HepG2 (cell line): Measurements from ENCODE around the gene HMMR. TPM values are rescaled to one million over a fixed set of nuclear protein-coding genes. Genes with fewer than 3 reads are reported as not detected.

ENCODE experiments used
- ATAC-seq: fragments of 200-7000 bp; cut with Tn5 transposase; 3 replicates; pipeline ENCODE4 v1.9.1; 2020; ENCODE audit warnings: mild to moderate bottlenecking, moderate library complexity
- BruUV-seq: library from RNA; stranded (reverse); fragments of 400-500 nt; replicated peaks from 2 replicates; lab custom pipeline; 2021; lab: Mats Ljungman, UMichigan
- CTCF ChIA-PET: fragments of 300-600 bp; formaldehyde crosslinking; extraction: SDS; loops from one replicate; lab custom pipeline; 2021; ENCODE audit warnings: low total read pairs, inconsistent platforms, low intra/inter-chr PET ratio; lab: Yijun Ruan, JAX
- POLR2A ChIA-PET: fragments of 350-600 bp; sonication (Branson Sonifier 250); formaldehyde crosslinking; loops from one replicate; lab custom pipeline; 2020; ENCODE audit warnings: antibody characterized with exemption, inconsistent platforms; lab: Yijun Ruan, JAX
- DNase-seq: peaks from one replicate; pipeline ENCODE4 v3.0.0-alpha.2; 2015; ENCODE audit warnings: low spot score
- FAIRE-seq: peaks from 3 replicates; lab custom pipeline; 2011; peaks lifted over from hg19 to GRCh38; lab: Jason Lieb, UNC
- H2AFZ ChIP-seq: one replicate; pipeline ENCODE4 v1.6.1; 2011; ENCODE audit warnings: low read length, inconsistent platforms
- H3K27ac ChIP-seq: fragments of 300-600 bp; 3 replicates; pipeline ENCODE4 v1.8.0; 2011; ENCODE audit warnings: mixed run types, mild to moderate bottlenecking, mixed read lengths, low read length, inconsistent platforms; ENCODE audit not compliant: insufficient read depth; ENCODE audit errors: extremely low read length
- H3K27me3 ChIP-seq, 2 experiments: fragments of 200-600 bp in 1 of 2; 2 replicates in 1 of 2; 3 replicates in 1 of 2; pipeline versions ENCODE4 v1.6.0 to v1.8.0; 2011; ENCODE audit warnings: low read length in 2 of 2, mild to moderate bottlenecking in 2 of 2, moderate library complexity in 2 of 2, inconsistent platforms in 1 of 2; ENCODE audit not compliant: insufficient read depth in 2 of 2, control insufficient read depth in 1 of 2
- H3K36me3 ChIP-seq, 2 experiments: fragments of 200-600 bp in 1 of 2; replicated peaks in 1 of 2; 2 replicates in 1 of 2; 3 replicates in 1 of 2; pipeline versions ENCODE4 v1.5.1 to v1.8.0; 2011; ENCODE audit warnings: low read length in 2 of 2, inconsistent platforms in 1 of 2; ENCODE audit not compliant: insufficient read depth in 2 of 2, control insufficient read depth in 1 of 2
- H3K4me1 ChIP-seq: 2 replicates; pipeline ENCODE4 v1.5.1; 2012; ENCODE audit warnings: low read length, inconsistent platforms; ENCODE audit not compliant: insufficient read depth
- H3K4me2 ChIP-seq: 2 replicates; pipeline ENCODE4 v1.6.0; 2011; ENCODE audit warnings: low read depth, low read length, inconsistent platforms
- H3K4me3 ChIP-seq, 3 experiments: fragments of 200-600 bp in 1 of 3; sonication (generic), shearing (Covaris generic) in 1 of 3; replicated peaks in 1 of 3; 2 replicates each; pipeline ENCODE4 v1.5.1; 2011 to 2016; ENCODE audit warnings: low read length in 3 of 3, inconsistent platforms in 2 of 3, low read depth in 2 of 3, mild to moderate bottlenecking in 2 of 3, control low read depth in 1 of 3, mixed read lengths in 1 of 3; ENCODE audit not compliant: insufficient read depth in 1 of 3
- H3K79me2 ChIP-seq: one replicate; pipeline ENCODE4 v1.6.1; 2011; ENCODE audit warnings: low read length, inconsistent platforms; ENCODE audit not compliant: insufficient read depth
- H3K9ac ChIP-seq: 2 replicates; pipeline ENCODE4 v1.6.0; 2011; ENCODE audit warnings: mild to moderate bottlenecking, low read depth, low read length, inconsistent platforms; ENCODE audit not compliant: insufficient read depth
- H3K9me3 ChIP-seq: 2 replicates; pipeline ENCODE4 v1.5.1; 2012; ENCODE audit warnings: mild to moderate bottlenecking, low read length
- H4K20me1 ChIP-seq: 2 replicates; pipeline ENCODE4 v1.6.0; 2011; ENCODE audit warnings: inconsistent platforms, mild to moderate bottlenecking, low read length, moderate library complexity; ENCODE audit not compliant: insufficient read depth
- ATF1 ChIP-seq: IDR thresholded peaks from 2 replicates; pipeline ENCODE4 v1.6.1; 2016; ENCODE audit warnings: mild to moderate bottlenecking, control low read depth
- CCDC6 ChIP-seq: sonication (generic); formaldehyde crosslinking; IDR thresholded peaks from 2 replicates; pipeline ENCODE4 v1.8.1; 2022; ENCODE audit warnings: mild to moderate bottlenecking, missing genetic modification reagents, moderate library complexity
- DRAP1 ChIP-seq: IDR thresholded peaks from 2 replicates; pipeline ENCODE4 v1.6.1; 2016; ENCODE audit warnings: missing genetic modification reagents, missing compliant biosample characterization
- ELF1 ChIP-seq: sonication (generic); formaldehyde crosslinking; IDR thresholded peaks from 2 replicates; pipeline ENCODE4 v1.4.0; 2020; ENCODE audit warnings: missing genetic modification reagents
- HOXA7 ChIP-seq: sonication (generic); formaldehyde crosslinking; IDR thresholded peaks from 2 replicates; pipeline ENCODE4 v1.8.1; 2022; ENCODE audit warnings: mild to moderate bottlenecking, missing genetic modification reagents, moderate library complexity
- JDP2 ChIP-seq: sonication (generic); formaldehyde crosslinking; IDR thresholded peaks from 2 replicates; pipeline ENCODE4 v1.8.1; 2022; ENCODE audit warnings: missing genetic modification reagents, borderline replicate concordance
- KAT7 ChIP-seq: IDR thresholded peaks from 2 replicates; pipeline ENCODE4 v1.6.1; 2018; ENCODE audit warnings: borderline replicate concordance, missing compliant biosample characterization
- MED1 ChIP-seq: sonication (generic); formaldehyde crosslinking; IDR thresholded peaks from 2 replicates; pipeline ENCODE4 v1.4.0; 2020; ENCODE audit warnings: missing genetic modification reagents
- NR1H2 ChIP-seq: sonication (generic); formaldehyde crosslinking; IDR thresholded peaks from 2 replicates; pipeline ENCODE4 v1.8.1; 2022; ENCODE audit warnings: low read depth, missing genetic modification reagents, borderline replicate concordance
- NR2F6 ChIP-seq, 2 experiments: IDR thresholded peaks; 2 replicates each; pipeline ENCODE4 v1.6.1; 2016; ENCODE audit warnings: antibody characterized with exemption in 1 of 2, mild to moderate bottlenecking in 1 of 2
- POGZ ChIP-seq: sonication (generic); formaldehyde crosslinking; IDR thresholded peaks from 2 replicates; pipeline ENCODE4 v1.4.0; 2020; ENCODE audit warnings: mild to moderate bottlenecking, missing genetic modification reagents
- RXRA ChIP-seq: sonication (generic); formaldehyde crosslinking; IDR thresholded peaks from 2 replicates; pipeline ENCODE4 v1.5.1; 2020; ENCODE audit warnings: missing genetic modification reagents
- SALL1 ChIP-seq: sonication (generic); formaldehyde crosslinking; IDR thresholded peaks from 2 replicates; pipeline ENCODE4 v1.8.0; 2022; ENCODE audit warnings: mild to moderate bottlenecking, missing genetic modification reagents
- SKI ChIP-seq: fragments of 450-650 bp; IDR thresholded peaks from one replicate; pipeline ENCODE4 v1.6.1; 2018; ENCODE audit warnings: mild to moderate bottlenecking; ENCODE audit not compliant: partially characterized antibody
- TFDP2 ChIP-seq: sonication (generic); formaldehyde crosslinking; IDR thresholded peaks from 2 replicates; pipeline ENCODE4 v1.4.0; 2020; ENCODE audit warnings: missing genetic modification reagents
- ZNF431 ChIP-seq: sonication (generic); formaldehyde crosslinking; IDR thresholded peaks from 2 replicates; pipeline ENCODE4 v1.9.0; 2022; ENCODE audit warnings: missing genetic modification reagents, low read depth, mild to moderate bottlenecking, borderline replicate concordance
- ZNF563 ChIP-seq: sonication (generic); formaldehyde crosslinking; IDR thresholded peaks from 2 replicates; pipeline ENCODE4 v1.8.0; 2022; ENCODE audit warnings: mild to moderate bottlenecking, moderate library complexity, missing genetic modification reagents
- WGBS: methylation state at CpG from one replicate; pipeline ENCODE4 v1.1.6; 2017; ENCODE audit warnings: low lambda C conversion rate; 5-methylcytosine and 5-hydroxymethylcytosine counted together
- in situ Hi-C: cut with HindIII; loops from 2 replicates; pipeline ENCODE4 v1.10.0; 2017; ENCODE audit warnings: low pct_unique_long_range_greater_than_20kb; ENCODE audit not compliant: extremely low pct_ligation_motif_present
- intact Hi-C: fragments of 100-400 bp; cut with micrococcal nuclease; formaldehyde crosslinking; loops from one replicate; pipeline ENCODE4 v1.10.0; 2022; ENCODE audit not compliant: unreplicated experiment
- polyA plus RNA-seq, 8 experiments: library from polyadenylated mRNA; depleted of rRNA in 3 of 8; stranded (reverse) in 7 of 8; unstranded in 1 of 8; fragments of >200 nt; fragmentation: Illumina TruSeq in 4 of 8; extraction: Trizol in 4 of 8; gene quantifications; 2 replicates each; pipeline versions ENCODE4 v1.2.1 to v1.2.3, GENCODE V29; 2011 to 2016; ENCODE audit warnings: low read depth in 4 of 8, missing spikeins in 1 of 8, mixed read lengths in 1 of 8; ENCODE audit not compliant: insufficient read depth in 1 of 8
- total RNA-seq, 5 experiments: library from RNA; depleted of rRNA; stranded (reverse); fragments of >200 nt; fragmentation: Illumina TruSeq; extraction: Trizol; gene quantifications; 2 replicates each; pipeline ENCODE4 v1.2.3, GENCODE V29; 2016; ENCODE audit warnings: low read depth in 1 of 5

Gene HMMR
- total and polyA plus RNA-seq, 2 of the 13 experiments (the other 11 are each of a cell fraction or from before 2014, with no cell fraction given) = 8.5 to 48.3 TPM

DNA sequence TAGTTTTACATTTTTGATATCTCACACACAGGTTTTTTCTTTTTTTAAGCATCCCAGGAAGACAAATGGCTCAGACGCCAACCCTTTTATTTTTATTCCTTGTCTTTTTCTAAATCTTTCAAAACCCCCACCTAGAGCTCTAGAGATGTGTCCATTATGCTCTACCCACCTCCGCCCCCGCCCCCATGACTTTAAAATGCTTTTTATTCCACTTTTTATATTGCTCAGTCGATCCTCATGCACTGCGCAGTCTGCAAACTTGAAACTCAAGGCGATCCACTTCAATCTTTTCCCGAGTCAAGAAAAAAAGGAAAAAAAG, 44.6 kb downstream of the HMMR start:
- Histone ChIP-seq H3K9ac (peak overlapping the region; percentile 85), H3K36me3 (no peaks in the 10 kb centered on the region), H3K27ac (peak overlapping the region; percentile 92), H3K27me3 (no peaks in the 10 kb centered on the region; a peak in 1 of 5 replicates), H2AFZ (peak overlapping the region; percentile 78), H3K79me2 (peaks cover 42% of the 10 kb centered on the region), H4K20me1 (no peaks in the 10 kb centered on the region), H3K4me3 (peak overlapping the region; percentile 64 to 99 (median 74)), H3K9me3 (no peaks in the 10 kb centered on the region), H3K4me1 (peaks cover 35% of the 10 kb centered on the region), H3K4me2 (peak overlapping the region; percentile 83)
- peak; percentile 2 for ATAC-seq
- no peak for DNase-seq
- no peak for TF ChIP-seq JDP2 (CRISPR knock-in tag)
- 0 out of 2 replicates have a peak, but pooled peaks have one; percentile 16 for TF ChIP-seq NR2F6 (IDR thresholded peaks at IDR 0.05)
- TF ChIP-seq NR2F6 (CRISPR knock-in tag; IDR thresholded peaks at IDR 0.05) = no peak
- peak; percentile 8; the same call in 1 of the 2 replicates for TF ChIP-seq CCDC6 (CRISPR knock-in tag)
- intact Hi-C loops = loop anchor here (1.0 kb wide), 1 partner anchor 44 kb away; no protein-coding TSS in a partner anchor
- ChIA-PET CTCF (no interaction called here), POLR2A (interaction anchor here (0.9 to 1.5 kb wide), 3 partner anchors 16 to 71 kb away, joined by 3 to 37 read pairs (median 4); partner anchors contain the start of genes HMMR and NUDCD2)
- in situ Hi-C loops = no loop called here
- FAIRE-seq = no peak
- WGBS = 1% methylated on average over 7 of the region's 7 CpGs
- BruUV-seq = no TSS peak

- Histone ChIP-seq H3K9ac (peak within 1 kb of the TSS; percentile 85), H3K36me3 (no peaks in the 10 kb centered on the region), H3K9me3 (no peaks in the 10 kb centered on the region), H3K4me1 (peaks cover 40% of the 10 kb centered on the region), H3K79me2 (peaks cover 46% of the 10 kb centered on the region), H3K27ac (peak within 1 kb of the TSS; percentile 92), H3K4me2 (peak within 1 kb of the TSS; percentile 83), H3K27me3 (no peaks in the 10 kb centered on the region; a peak in 1 of 5 replicates), H3K4me3 (peak within 1 kb of the TSS; percentile 64 to 99 (median 74)), H2AFZ (peak within 1 kb of the TSS; percentile 87), H4K20me1 (no peaks in the 10 kb centered on the region)
- in situ Hi-C loops = no loop called here
- ChIA-PET POLR2A (interaction anchor here (0.9 to 1.5 kb wide), 3 partner anchors 16 to 72 kb away, joined by 3 to 37 read pairs (median 4); partner anchors contain the start of genes HMMR and NUDCD2), CTCF (no interaction called here)
- FAIRE-seq (no peak), DNase-seq (peak; percentile 87), ATAC-seq (peak; percentile 96)
- intact Hi-C loops = loop anchor here (1.0 kb wide), 1 partner anchor 44 kb away; no protein-coding TSS in a partner anchor
- BruUV-seq = no TSS peak
- 1% methylated on average over 27 of the region's 64 CpGs for WGBS
- TF ChIP-seq RXRA (CRISPR knock-in tag) (peak; percentile 80), TFDP2 (CRISPR knock-in tag) (peak; percentile 72), ZNF431 (CRISPR knock-in tag) (no peak), ELF1 (CRISPR knock-in tag) (peak; percentile 98), SALL1 (CRISPR knock-in tag) (peak; percentile 82), SKI (peak; percentile 72), NR1H2 (CRISPR knock-in tag) (no peak), HOXA7 (CRISPR knock-in tag) (no peak), ZNF563 (CRISPR knock-in tag) (peak; percentile 45; the same call in 1 of the 2 replicates), POGZ (CRISPR knock-in tag) (peak; percentile 76), DRAP1 (CRISPR knock-in tag) (peak; percentile 84), ATF1 (CRISPR knock-in tag) (peak; percentile 83), MED1 (peak; percentile 67), KAT7 (CRISPR knock-in tag) (peak; percentile 68; the same call in 1 of the 2 replicates)
Observed at GRCh38 chr5:163505368-163506094, 45.1 kb downstream of the HMMR start, which contains the start of gene MAT2B. Gene MAT2B (plus strand): TSS chr5:163505619. CDS start chr5:163505687, 68 bp downstream.
